A673 (cell line): ENCODE data around the gene SRRT.

Experiments
- CTCF ChIP-seq: fragments of 300-800, 200-600 bp; sonication (generic); conservative IDR thresholded peaks from 2 replicates; pipeline ENCODE4 v1.5.1; 2017; ENCODE audit warnings: low read depth, mild to moderate bottlenecking, antibody characterized with exemption, low read length, moderate library complexity, mixed read lengths
- EZH2 ChIP-seq: fragments of 200-600 bp; sonication (generic); IDR thresholded peaks from 2 replicates; pipeline ENCODE4 v1.6.1; 2017; ENCODE audit warnings: borderline replicate concordance, low read depth, mild to moderate bottlenecking, mixed read lengths, antibody characterized with exemption, low read length; ENCODE audit not compliant: poor library complexity, severe bottlenecking

- TF ChIP-seq CTCF (no peak), EZH2 (no peak)
Measured at GRCh38 chr7:100832281-100832633, 42.6 kb upstream of the SRRT start.
